ENCODE measurements around the gene GUCY1A2. TPM values are rescaled to one million over a fixed set of nuclear protein-coding genes. Genes with fewer than 3 reads are reported as not detected.

GUCY1A2 gene
- total RNA-seq, 5 donors from 2014 or later (not counting 1 experiment from before 2014, with no cell fraction given): 0.03 to 0.18 (median 0.09) TPM

DNA sequence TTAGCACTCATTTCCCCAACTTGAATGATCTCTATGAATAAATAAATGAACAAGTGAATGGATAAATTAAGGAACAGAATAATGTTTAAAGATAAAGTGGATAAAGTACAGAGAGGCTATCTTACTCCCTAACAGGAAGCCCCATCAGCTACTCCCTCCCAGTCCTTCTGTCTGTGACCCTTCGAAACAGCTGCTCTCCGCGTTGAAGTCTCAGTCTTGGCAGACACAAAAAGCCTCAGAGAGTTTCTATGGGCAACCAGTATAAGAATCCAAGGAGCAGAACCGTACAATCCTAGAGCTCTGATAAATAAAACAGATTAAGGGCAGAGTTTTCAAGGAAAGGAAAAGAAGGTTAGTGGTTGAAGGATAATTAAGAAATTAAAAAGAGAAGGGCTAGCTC, 35.0 kb downstream of the GUCY1A2 start:
- Mint-ChIP-seq H3K9me3 (peaks cover 0 to 6% (median 4%) of the 10 kb centered on the region in 3 donors), H3K4me3 (no peak overlapping the region), H3K4me1 (no peaks in the 10 kb centered on the region), H3K27ac (no peak overlapping the region), H3K27me3 (no peaks in the 10 kb centered on the region), H3K36me3 (no peaks in the 10 kb centered on the region)
- DNase-seq (no peak), ATAC-seq (replicated peaks in 1 of 4) (no peak)
- Histone ChIP-seq H3K36me3 (ENCODE audit: control insufficient read depth in 2 of 2, extremely low read depth in 1 of 2, insufficient read depth in 1 of 2, low read length in 1 of 2) (no peaks in the 10 kb centered on the region), H3K27ac (ENCODE audit: low read length) (no peak overlapping the region), H3K9me3 (no peaks in the 10 kb centered on the region), H3K27me3 (replicated peaks in 1 of 2; ENCODE audit: control insufficient read depth in 2 of 2, extremely low read depth in 1 of 2, insufficient read depth in 2 of 2, low read length in 1 of 2) (no peaks in the 10 kb centered on the region), H3K4me1 (ENCODE audit: control insufficient read depth in 1 of 2, extremely low read depth in 1 of 2, insufficient read depth in 2 of 2, low read length in 2 of 2) (no peaks in the 10 kb centered on the region), H3K4me3 (ENCODE audit: control insufficient read depth in 1 of 2, extremely low read depth in 1 of 2, low read length in 1 of 2) (no peak overlapping the region)
- POLR2A ChIA-PET: no interaction called here
- 100% methylated on average over 2 of the region's 4 CpGs for WGBS (ENCODE audit: insufficient coverage)
- CTCF ChIA-PET: no interaction called here

DNA sequence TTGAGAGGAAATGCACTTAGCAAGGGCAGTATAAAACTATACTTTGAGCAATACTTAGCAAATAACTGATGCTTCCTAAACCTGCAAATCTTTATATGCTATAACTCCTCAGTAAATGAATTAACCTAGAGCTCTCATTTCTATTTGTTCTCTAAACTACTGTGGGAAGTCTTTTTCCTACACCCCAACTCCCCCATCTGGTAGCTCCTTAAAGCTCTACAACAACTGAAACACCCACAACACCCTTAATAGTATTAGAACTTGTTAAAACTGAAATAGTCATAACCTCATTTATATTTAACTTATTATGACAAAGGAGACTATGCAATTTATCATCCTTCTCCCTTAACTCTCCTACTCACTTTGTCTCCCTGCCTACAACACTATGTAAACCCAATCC, 43.4 kb downstream of the GUCY1A2 start:
- no peak overlapping the region for H3K4me3 Mint-ChIP-seq
- DNase-seq (no peak), ATAC-seq (replicated peaks in 1 of 4) (no peak)
- no peak overlapping the region for H3K4me3 ChIP-seq (ENCODE audit: control insufficient read depth in 1 of 2, extremely low read depth in 1 of 2, low read length in 1 of 2)
- no peaks in the 10 kb centered on the region for H3K4me1 Mint-ChIP-seq
- H3K9me3 ChIP-seq: no peaks in the 10 kb centered on the region
- no peaks in the 10 kb centered on the region for H3K27me3 ChIP-seq (replicated peaks in 1 of 2; ENCODE audit: control insufficient read depth in 2 of 2, extremely low read depth in 1 of 2, insufficient read depth in 2 of 2, low read length in 1 of 2)
- H3K9me3 Mint-ChIP-seq: peaks cover 0 to 8% (median 5%) of the 10 kb centered on the region in 3 donors
- ChIA-PET CTCF (no interaction called here), POLR2A (no interaction called here)
- no peak overlapping the region for H3K27ac Mint-ChIP-seq
- H3K36me3 ChIP-seq (ENCODE audit: control insufficient read depth in 2 of 2, extremely low read depth in 1 of 2, insufficient read depth in 1 of 2, low read length in 1 of 2): no peaks in the 10 kb centered on the region
- no peak overlapping the region for H3K27ac ChIP-seq (ENCODE audit: low read length)
- no peaks in the 10 kb centered on the region for H3K27me3 Mint-ChIP-seq
- no peaks in the 10 kb centered on the region for H3K4me1 ChIP-seq (ENCODE audit: control insufficient read depth in 1 of 2, extremely low read depth in 1 of 2, insufficient read depth in 2 of 2, low read length in 2 of 2)
- H3K36me3 Mint-ChIP-seq: no peaks in the 10 kb centered on the region

DNA sequence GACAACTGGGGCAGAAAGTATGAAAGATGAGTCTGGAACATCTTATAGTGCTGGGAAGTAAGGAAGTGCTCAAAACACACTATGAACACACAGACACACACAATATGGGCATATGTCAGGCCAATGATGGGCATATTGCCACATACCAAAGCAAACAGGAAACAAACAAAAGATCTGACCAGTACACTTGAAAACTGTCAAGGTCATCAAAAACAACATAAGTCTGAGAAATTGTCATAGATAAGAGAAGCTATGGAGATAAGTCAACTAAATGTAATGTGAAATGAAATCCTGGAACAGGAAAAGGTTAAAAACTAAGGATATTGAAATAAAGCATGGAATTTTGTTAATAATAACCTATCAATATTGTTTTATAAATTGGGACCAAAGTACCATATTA, 46.4 kb downstream of the GUCY1A2 start:
- ChIA-PET POLR2A (no interaction called here), CTCF (no interaction called here)
- no peaks in the 10 kb centered on the region for H3K27me3 Mint-ChIP-seq
- peaks cover 0 to 13% (median 2%) of the 10 kb centered on the region in 3 donors for H3K9me3 Mint-ChIP-seq
- H3K4me3 Mint-ChIP-seq: no peak overlapping the region
- Histone ChIP-seq H3K4me1 (ENCODE audit: control insufficient read depth in 1 of 2, extremely low read depth in 1 of 2, insufficient read depth in 2 of 2, low read length in 2 of 2) (no peaks in the 10 kb centered on the region), H3K27me3 (replicated peaks in 1 of 2; ENCODE audit: control insufficient read depth in 2 of 2, extremely low read depth in 1 of 2, insufficient read depth in 2 of 2, low read length in 1 of 2) (no peaks in the 10 kb centered on the region), H3K27ac (ENCODE audit: low read length) (no peak overlapping the region), H3K36me3 (ENCODE audit: control insufficient read depth in 2 of 2, extremely low read depth in 1 of 2, insufficient read depth in 1 of 2, low read length in 1 of 2) (no peaks in the 10 kb centered on the region), H3K9me3 (no peaks in the 10 kb centered on the region), H3K4me3 (ENCODE audit: control insufficient read depth in 1 of 2, extremely low read depth in 1 of 2, low read length in 1 of 2) (no peak overlapping the region)
- H3K4me1 Mint-ChIP-seq: no peaks in the 10 kb centered on the region
- no peaks in the 10 kb centered on the region for H3K36me3 Mint-ChIP-seq
- H3K27ac Mint-ChIP-seq: no peak overlapping the region
- DNase-seq (no peak), ATAC-seq (replicated peaks in 1 of 4) (no peak)

DNA sequence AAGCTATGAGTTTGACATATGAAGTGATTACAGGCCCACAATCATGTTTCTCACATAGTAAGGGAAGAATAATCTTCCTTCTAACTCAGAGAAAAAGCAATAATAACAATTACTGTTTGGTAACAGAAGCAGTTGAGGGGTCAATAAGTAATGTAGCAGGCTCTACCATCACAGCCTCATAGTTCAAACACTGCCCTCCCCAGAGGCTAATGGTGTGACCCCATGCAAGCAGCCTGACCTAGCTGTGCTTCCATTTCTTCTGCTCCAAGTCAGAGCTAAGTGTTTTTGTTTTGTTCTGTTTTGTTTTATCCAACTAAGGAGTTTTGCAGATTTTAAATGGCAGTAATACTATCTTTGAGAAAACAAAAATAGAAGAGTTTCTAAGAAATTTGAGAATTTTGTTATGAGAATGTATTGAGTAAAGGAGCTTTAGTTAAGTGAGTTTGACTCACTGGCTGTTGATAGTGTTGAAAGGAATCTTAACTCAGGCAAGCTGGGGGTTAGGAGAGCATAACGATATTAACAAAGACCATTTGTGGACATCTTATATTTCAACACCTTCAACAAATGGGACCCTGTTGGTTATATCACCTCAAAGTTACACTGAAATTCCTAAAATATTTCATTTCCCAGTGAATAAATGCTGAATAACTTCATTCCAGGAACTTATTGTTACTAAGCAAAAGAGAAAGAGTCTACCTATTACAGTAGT, 48.5 kb downstream of the GUCY1A2 start:
- no peaks in the 10 kb centered on the region for H3K27me3 ChIP-seq (replicated peaks in 1 of 2; ENCODE audit: control insufficient read depth in 2 of 2, extremely low read depth in 1 of 2, insufficient read depth in 2 of 2, low read length in 1 of 2)
- no peaks in the 10 kb centered on the region for H3K36me3 ChIP-seq (ENCODE audit: control insufficient read depth in 2 of 2, extremely low read depth in 1 of 2, insufficient read depth in 1 of 2, low read length in 1 of 2)
- CTCF ChIA-PET: no interaction called here
- H3K4me1 ChIP-seq (ENCODE audit: control insufficient read depth in 1 of 2, extremely low read depth in 1 of 2, insufficient read depth in 2 of 2, low read length in 2 of 2): no peaks in the 10 kb centered on the region
- no CpG with 5 or more reads among the region's 1 CpG for WGBS (ENCODE audit: insufficient coverage)
- Mint-ChIP-seq H3K4me3 (no peak overlapping the region), H3K4me1 (no peaks in the 10 kb centered on the region), H3K27me3 (no peaks in the 10 kb centered on the region), H3K27ac (no peak overlapping the region), H3K36me3 (no peaks in the 10 kb centered on the region), H3K9me3 (peaks cover 0 to 9% (median 0%) of the 10 kb centered on the region in 3 donors)
- POLR2A ChIA-PET: no interaction called here
- DNase-seq (no peak), ATAC-seq (replicated peaks in 1 of 4) (no peak)
- no peak overlapping the region for H3K27ac ChIP-seq (ENCODE audit: low read length)
- H3K9me3 ChIP-seq: no peaks in the 10 kb centered on the region
- no peak overlapping the region for H3K4me3 ChIP-seq (ENCODE audit: control insufficient read depth in 1 of 2, extremely low read depth in 1 of 2, low read length in 1 of 2)

DNA sequence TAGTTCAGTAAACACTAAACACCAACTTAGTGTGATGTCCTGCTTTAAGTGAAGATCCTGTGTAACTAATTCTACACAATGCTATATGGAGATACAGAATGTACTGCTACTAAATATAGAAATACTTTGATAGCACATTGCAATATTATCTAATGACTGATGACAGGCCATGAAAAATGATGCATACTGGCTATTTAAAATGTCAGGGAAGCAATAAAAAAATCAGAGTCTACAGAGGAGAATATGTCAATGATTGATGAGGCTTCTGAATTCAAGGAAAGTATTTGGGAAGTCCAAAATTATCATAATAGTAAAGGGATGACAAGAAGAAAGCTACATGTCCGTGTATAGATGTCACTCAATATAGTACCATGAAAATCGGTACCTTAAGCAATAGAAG, 55.3 kb downstream of the GUCY1A2 start:
- POLR2A ChIA-PET: no interaction called here
- Histone ChIP-seq H3K9me3 (no peaks in the 10 kb centered on the region), H3K36me3 (ENCODE audit: control insufficient read depth in 2 of 2, extremely low read depth in 1 of 2, insufficient read depth in 1 of 2, low read length in 1 of 2) (no peaks in the 10 kb centered on the region), H3K4me1 (ENCODE audit: control insufficient read depth in 1 of 2, extremely low read depth in 1 of 2, insufficient read depth in 2 of 2, low read length in 2 of 2) (no peaks in the 10 kb centered on the region), H3K4me3 (ENCODE audit: control insufficient read depth in 1 of 2, extremely low read depth in 1 of 2, low read length in 1 of 2) (no peak overlapping the region), H3K27me3 (replicated peaks in 1 of 2; ENCODE audit: control insufficient read depth in 2 of 2, extremely low read depth in 1 of 2, insufficient read depth in 2 of 2, low read length in 1 of 2) (no peaks in the 10 kb centered on the region), H3K27ac (ENCODE audit: low read length) (no peak overlapping the region)
- Mint-ChIP-seq H3K27me3 (no peaks in the 10 kb centered on the region), H3K4me1 (no peaks in the 10 kb centered on the region), H3K36me3 (no peaks in the 10 kb centered on the region), H3K9me3 (peaks cover 4 to 10% (median 5%) of the 10 kb centered on the region in 3 donors), H3K4me3 (no peak overlapping the region), H3K27ac (no peak overlapping the region)
- ATAC-seq (replicated peaks in 1 of 4) (no peak), DNase-seq (no peak)
- WGBS (ENCODE audit: insufficient coverage): no CpG with 5 or more reads among the region's 2 CpGs
- CTCF ChIA-PET: no interaction called here

DNA sequence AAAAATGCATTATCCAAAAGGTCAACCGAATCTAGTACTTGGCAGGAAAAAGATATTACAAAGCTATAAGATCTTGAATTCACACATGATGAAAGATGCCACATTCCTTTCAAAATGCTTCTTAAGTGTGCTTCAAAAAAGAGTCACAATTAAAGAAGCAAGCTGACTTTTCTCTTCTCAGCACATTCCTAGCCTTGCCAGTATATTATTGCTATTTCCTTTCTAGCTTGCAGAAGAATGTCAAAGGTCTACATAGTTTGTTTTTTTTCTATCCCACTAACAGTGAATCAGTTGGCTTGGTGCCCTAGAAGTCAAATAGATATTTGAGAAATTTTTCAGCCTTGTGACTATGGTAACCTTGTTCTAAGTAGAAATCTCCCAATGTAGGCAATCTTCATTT, 56.8 kb downstream of the GUCY1A2 start:
- DNase-seq (no peak), ATAC-seq (replicated peaks in 1 of 4) (no peak)
- ChIA-PET CTCF (interaction anchor here in 1 of 2 donors (1.0 kb wide), 1 partner anchor 27 kb away, joined by 3 read pairs; no protein-coding TSS in a partner anchor), POLR2A (no interaction called here)
- Mint-ChIP-seq H3K27ac (no peak overlapping the region), H3K27me3 (no peaks in the 10 kb centered on the region), H3K36me3 (no peaks in the 10 kb centered on the region), H3K4me3 (no peak overlapping the region), H3K4me1 (no peaks in the 10 kb centered on the region), H3K9me3 (peaks cover 1 to 11% (median 5%) of the 10 kb centered on the region in 3 donors)
- Histone ChIP-seq H3K9me3 (no peaks in the 10 kb centered on the region), H3K4me1 (ENCODE audit: control insufficient read depth in 1 of 2, extremely low read depth in 1 of 2, insufficient read depth in 2 of 2, low read length in 2 of 2) (no peaks in the 10 kb centered on the region), H3K27me3 (replicated peaks in 1 of 2; ENCODE audit: control insufficient read depth in 2 of 2, extremely low read depth in 1 of 2, insufficient read depth in 2 of 2, low read length in 1 of 2) (no peaks in the 10 kb centered on the region), H3K4me3 (ENCODE audit: control insufficient read depth in 1 of 2, extremely low read depth in 1 of 2, low read length in 1 of 2) (no peak overlapping the region), H3K36me3 (ENCODE audit: control insufficient read depth in 2 of 2, extremely low read depth in 1 of 2, insufficient read depth in 1 of 2, low read length in 1 of 2) (no peaks in the 10 kb centered on the region), H3K27ac (ENCODE audit: low read length) (no peak overlapping the region)
- WGBS (ENCODE audit: insufficient coverage): 60% methylated on average over 1 of the region's 1 CpG

DNA sequence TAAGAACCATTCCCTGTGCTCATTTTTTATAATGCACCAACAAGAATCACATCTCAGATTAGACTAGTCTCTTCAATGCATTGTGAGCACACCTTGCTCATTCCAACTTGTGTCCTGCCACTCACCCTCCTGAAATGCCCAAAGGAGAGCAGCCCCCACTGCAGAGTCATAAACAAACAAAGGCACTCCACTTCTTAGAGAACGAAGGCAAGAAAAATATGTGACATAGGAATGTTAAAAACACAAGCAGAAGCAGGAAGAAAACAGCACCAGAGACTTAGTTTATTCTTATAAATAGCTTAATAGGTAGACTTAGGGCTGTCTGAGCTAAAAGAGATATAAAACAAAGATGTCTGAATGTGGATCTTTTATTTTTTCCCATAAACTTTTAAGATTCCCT, 57.2 kb downstream of the GUCY1A2 start:
- Mint-ChIP-seq H3K27me3 (no peaks in the 10 kb centered on the region), H3K36me3 (no peaks in the 10 kb centered on the region), H3K9me3 (peaks cover 5 to 16% (median 10%) of the 10 kb centered on the region in 3 donors), H3K27ac (no peak overlapping the region), H3K4me3 (no peak overlapping the region), H3K4me1 (no peaks in the 10 kb centered on the region)
- H3K27ac ChIP-seq (ENCODE audit: low read length): no peak overlapping the region
- no peaks in the 10 kb centered on the region for H3K27me3 ChIP-seq (replicated peaks in 1 of 2; ENCODE audit: control insufficient read depth in 2 of 2, extremely low read depth in 1 of 2, insufficient read depth in 2 of 2, low read length in 1 of 2)
- WGBS (ENCODE audit: insufficient coverage): no CpG with 5 or more reads among the region's 1 CpG
- no peaks in the 10 kb centered on the region for H3K4me1 ChIP-seq (ENCODE audit: control insufficient read depth in 1 of 2, extremely low read depth in 1 of 2, insufficient read depth in 2 of 2, low read length in 2 of 2)
- H3K36me3 ChIP-seq (ENCODE audit: control insufficient read depth in 2 of 2, extremely low read depth in 1 of 2, insufficient read depth in 1 of 2, low read length in 1 of 2): no peaks in the 10 kb centered on the region
- no peak overlapping the region for H3K4me3 ChIP-seq (ENCODE audit: control insufficient read depth in 1 of 2, extremely low read depth in 1 of 2, low read length in 1 of 2)
- ATAC-seq (replicated peaks in 1 of 4) (no peak), DNase-seq (no peak)
- ChIA-PET CTCF (interaction anchor here in 1 of 2 donors (1.0 kb wide), 1 partner anchor 27 kb away, joined by 3 read pairs; no protein-coding TSS in a partner anchor), POLR2A (no interaction called here)
- no peaks in the 10 kb centered on the region for H3K9me3 ChIP-seq
